Measurements from ENCODE around the gene FBXO40.

Gene FBXO40

GRCh38 chr3:121662742-121663141, 69.6 kb downstream of the FBXO40 start:
- no peak for DNase-seq (ENCODE audit: low read depth)

GRCh38 chr3:121663171-121663847, 70.1 kb downstream of the FBXO40 start:
- DNase-seq (ENCODE audit: low read depth) = no peak

GRCh38 chr3:121665488-121665887, 72.3 kb downstream of the FBXO40 start:
- no peak for DNase-seq (ENCODE audit: low read depth)

GRCh38 chr3:121667333-121667732, 74.2 kb downstream of the FBXO40 start:
- no peak for DNase-seq (ENCODE audit: low read depth)

- DNase-seq (ENCODE audit: low read depth) = no peak
These were observed 77.5 kb downstream of the FBXO40 start for GRCh38 chr3:121670676-121671075.

DNA sequence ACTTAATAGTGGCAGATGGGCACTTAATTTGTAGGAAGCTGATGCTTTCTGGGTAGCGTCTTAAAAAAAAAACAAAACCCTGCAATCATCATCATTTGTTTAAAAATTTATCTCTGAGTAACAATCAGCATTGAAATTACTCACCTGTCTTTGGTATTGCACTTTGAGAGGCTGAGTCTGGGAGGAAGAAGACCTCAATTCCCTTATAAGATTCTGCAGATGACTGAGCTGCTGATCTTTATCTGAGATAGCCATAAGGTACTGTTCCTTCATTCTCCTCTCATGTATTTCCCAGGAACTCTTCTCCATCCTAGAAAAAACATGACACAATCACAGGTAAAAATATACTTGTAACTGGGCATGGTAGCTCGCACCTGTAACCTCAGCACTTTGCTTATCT, 84.0 kb downstream of the FBXO40 start:
- no peak for DNase-seq (ENCODE audit: low read depth)

Measured in fibroblast of gingiva (primary cell).